22Rv1 (cell line): ENCODE measurements around the gene L1TD1.

ENCODE experiments used
- CTCF ChIP-seq: fragments of 450-650 bp; IDR thresholded peaks from 2 replicates; pipeline ENCODE4 v1.5.1; 2017; ENCODE audit warnings: mild to moderate bottlenecking
- ZFX ChIP-seq: fragments of 450-650 bp; IDR thresholded peaks from 2 replicates; pipeline ENCODE4 v1.6.1; 2017; ENCODE audit warnings: antibody characterized with exemption, borderline replicate concordance

DNA sequence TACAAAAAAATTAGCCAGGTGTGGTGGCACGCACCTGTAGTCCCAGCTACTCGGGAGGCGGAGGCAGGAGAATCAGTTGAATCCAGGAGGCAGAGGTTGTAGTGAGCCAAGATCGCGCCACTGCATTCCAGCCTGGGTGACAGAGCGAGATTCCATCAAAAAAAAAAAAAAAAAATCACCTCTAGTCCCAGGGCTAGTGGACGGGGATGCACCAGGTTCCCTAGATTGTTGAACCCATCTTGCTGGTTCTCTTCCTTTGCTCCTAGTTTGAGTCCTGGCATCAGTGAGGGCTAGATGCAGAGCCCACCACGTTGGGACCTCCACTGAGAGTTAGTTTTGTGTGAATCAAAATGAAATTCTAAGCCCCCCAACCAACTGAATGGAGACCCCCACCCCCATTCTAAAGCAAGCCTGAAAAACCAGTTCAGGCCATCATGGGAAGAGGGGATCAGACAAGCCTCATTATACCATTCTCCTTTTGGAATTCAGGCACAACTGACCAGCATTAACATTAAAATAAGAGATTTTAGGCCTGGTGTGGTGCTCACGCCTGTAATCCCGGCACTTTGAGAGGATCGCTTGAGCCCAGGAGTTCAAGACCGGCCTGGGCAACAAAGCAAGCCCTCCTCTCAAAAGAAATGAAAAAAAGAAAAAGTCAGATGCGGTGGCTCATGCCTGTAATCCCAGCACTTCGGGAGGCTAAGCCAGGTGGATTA is 17.9 kb upstream of the L1TD1 start:
- no peak for TF ChIP-seq CTCF
- TF ChIP-seq ZFX = no peak
